Vagina (tissue), 2 donors: ENCODE data around the gene FARP2.

ENCODE experiments used
- POLR2A ChIP-seq, 2 donors: fragments of 450-650 bp; IDR thresholded peaks; one replicate each; pipeline ENCODE4 v1.6.1; 2017; ENCODE audit warnings: antibody characterized with exemption in 2 of 2, mild to moderate bottlenecking in 2 of 2, moderate library complexity in 2 of 2
- POLR2AphosphoS5 ChIP-seq, 2 donors: sonication (generic); formaldehyde crosslinking; IDR thresholded peaks; one replicate each; pipeline ENCODE4 v1.9.0; 2017; ENCODE audit warnings: antibody characterized with exemption in 2 of 2, mild to moderate bottlenecking in 2 of 2, low read depth in 1 of 2; ENCODE audit not compliant: insufficient read depth in 1 of 2
- TF ChIP-seq, protein P1 (sequence below), 3 experiments: fragments of 450-650 bp in 2 of 3; fragments of 200-600 bp in 1 of 3; sonication (generic) in 1 of 3; IDR thresholded peaks; one replicate each; pipeline ENCODE4 v1.5.1; 2017 to 2019; ENCODE audit warnings: antibody characterized with exemption in 3 of 3, mild to moderate bottlenecking in 2 of 3, moderate library complexity in 2 of 3

DNA sequence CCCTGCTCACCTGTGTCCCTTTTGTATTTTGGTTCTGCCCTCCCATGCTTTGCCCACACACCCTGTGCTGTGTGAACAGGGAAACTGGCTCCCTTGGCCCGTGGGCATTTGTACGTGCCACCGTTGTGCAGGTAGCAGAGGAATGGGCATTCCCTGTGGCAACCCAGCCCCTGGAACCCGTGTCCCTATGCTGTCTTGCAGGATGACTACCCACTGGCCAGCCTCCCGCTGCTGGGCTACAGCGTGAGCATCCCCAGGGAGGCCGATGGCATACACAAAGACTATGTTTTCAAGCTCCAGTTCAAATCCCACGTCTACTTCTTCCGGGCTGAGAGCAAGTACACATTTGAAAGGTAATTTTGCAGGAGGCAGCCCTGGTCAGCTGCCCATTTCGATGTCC, 137.0 kb downstream of the FARP2 start:
- TF ChIP-seq, protein P1, sequence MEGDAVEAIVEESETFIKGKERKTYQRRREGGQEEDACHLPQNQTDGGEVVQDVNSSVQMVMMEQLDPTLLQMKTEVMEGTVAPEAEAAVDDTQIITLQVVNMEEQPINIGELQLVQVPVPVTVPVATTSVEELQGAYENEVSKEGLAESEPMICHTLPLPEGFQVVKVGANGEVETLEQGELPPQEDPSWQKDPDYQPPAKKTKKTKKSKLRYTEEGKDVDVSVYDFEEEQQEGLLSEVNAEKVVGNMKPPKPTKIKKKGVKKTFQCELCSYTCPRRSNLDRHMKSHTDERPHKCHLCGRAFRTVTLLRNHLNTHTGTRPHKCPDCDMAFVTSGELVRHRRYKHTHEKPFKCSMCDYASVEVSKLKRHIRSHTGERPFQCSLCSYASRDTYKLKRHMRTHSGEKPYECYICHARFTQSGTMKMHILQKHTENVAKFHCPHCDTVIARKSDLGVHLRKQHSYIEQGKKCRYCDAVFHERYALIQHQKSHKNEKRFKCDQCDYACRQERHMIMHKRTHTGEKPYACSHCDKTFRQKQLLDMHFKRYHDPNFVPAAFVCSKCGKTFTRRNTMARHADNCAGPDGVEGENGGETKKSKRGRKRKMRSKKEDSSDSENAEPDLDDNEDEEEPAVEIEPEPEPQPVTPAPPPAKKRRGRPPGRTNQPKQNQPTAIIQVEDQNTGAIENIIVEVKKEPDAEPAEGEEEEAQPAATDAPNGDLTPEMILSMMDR (IDR thresholded peaks at IDR 0.05) = no peak
- no peak for TF ChIP-seq POLR2A (IDR thresholded peaks at IDR 0.05)
- no peak for TF ChIP-seq POLR2AphosphoS5 (IDR thresholded peaks at IDR 0.05; ENCODE audit: insufficient read depth in 1 of 2, low read depth in 1 of 2)
